Osteocyte (in vitro differentiated cells): ENCODE results near the gene FHIT. TPM values are rescaled to one million over a fixed set of nuclear protein-coding genes. Genes with fewer than 3 reads are reported as not detected.
"Not testable (repeated sequence)": the region's sequence is repeated elsewhere in the genome, so short reads cannot be mapped to it uniquely, and the experiment has no call there.

Experiments
- DNase-seq: peaks from one replicate; pipeline ENCODE4 v3.0.0; 2021; ENCODE audit warnings: mixed read lengths; ENCODE audit not compliant: unreplicated experiment; ENCODE audit errors: extremely low spot score
- H3K27ac Mint-ChIP-seq: one replicate; pipeline ENCODE4 v1.8.0; 2021; ENCODE audit warnings: mild to moderate bottlenecking, mixed read lengths; ENCODE audit not compliant: unreplicated experiment
- H3K27me3 Mint-ChIP-seq: one replicate; pipeline ENCODE4 v1.8.0; 2021; ENCODE audit warnings: mixed read lengths; ENCODE audit not compliant: unreplicated experiment
- H3K36me3 Mint-ChIP-seq: one replicate; pipeline ENCODE4 v1.8.0; 2021; ENCODE audit warnings: mixed read lengths; ENCODE audit not compliant: unreplicated experiment
- H3K4me1 Mint-ChIP-seq: one replicate; pipeline ENCODE4 v1.8.0; 2021; ENCODE audit warnings: mixed read lengths; ENCODE audit not compliant: unreplicated experiment
- H3K4me3 Mint-ChIP-seq: one replicate; pipeline ENCODE4 v1.8.0; 2021; ENCODE audit warnings: mild to moderate bottlenecking, moderate library complexity, mixed read lengths; ENCODE audit not compliant: unreplicated experiment
- H3K9me3 Mint-ChIP-seq: one replicate; pipeline ENCODE4 v1.8.0; 2021; ENCODE audit warnings: mixed read lengths; ENCODE audit not compliant: unreplicated experiment
- total RNA-seq: library from RNA; stranded (reverse); gene quantifications from 2 replicates; pipeline ENCODE4 v1.2.1, GENCODE V29; 2021
- TF ChIP-seq, protein P1 (sequence below): fragments of 200-600 bp; sonication (generic); IDR thresholded peaks from 2 replicates; pipeline ENCODE4 v1.5.0; 2021; ENCODE audit warnings: antibody characterized with exemption, mild to moderate bottlenecking, moderate library complexity

Gene FHIT
- total RNA-seq, 1 donor from 2014 or later, result 2.3 TPM

DNA sequence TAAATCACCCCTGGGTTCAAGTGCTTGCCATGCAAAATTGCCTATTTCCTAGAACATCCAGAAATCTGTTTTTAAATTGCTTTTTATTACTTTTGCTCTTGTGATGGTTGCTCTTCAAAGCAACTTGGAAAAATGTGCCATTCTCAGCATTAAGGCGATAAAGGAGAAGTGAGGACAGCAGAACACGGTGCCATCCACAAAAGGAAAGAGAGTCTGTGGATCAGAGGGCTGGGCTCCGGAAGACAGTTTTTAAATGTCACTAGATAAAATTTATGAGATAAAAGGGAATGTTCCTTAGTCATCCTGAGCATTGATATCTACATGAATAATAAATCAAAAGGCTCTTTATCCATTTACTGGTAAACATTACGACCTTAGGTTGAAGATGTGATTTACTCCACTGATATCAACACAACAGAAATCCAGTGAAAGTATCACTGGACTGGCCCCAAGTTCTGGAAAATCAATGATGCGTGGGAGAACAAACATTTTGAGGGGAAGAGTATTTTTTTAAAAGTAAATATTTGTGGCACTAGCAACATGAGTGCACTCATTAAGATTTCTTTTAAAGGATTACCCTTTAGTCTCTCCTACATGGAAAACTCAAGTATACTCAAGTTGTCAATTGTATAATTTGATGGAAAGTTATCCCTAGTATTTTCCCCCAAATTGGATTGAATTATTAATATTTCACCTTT lies 554.7 kb downstream of the FHIT start:
- TF ChIP-seq, protein P1, sequence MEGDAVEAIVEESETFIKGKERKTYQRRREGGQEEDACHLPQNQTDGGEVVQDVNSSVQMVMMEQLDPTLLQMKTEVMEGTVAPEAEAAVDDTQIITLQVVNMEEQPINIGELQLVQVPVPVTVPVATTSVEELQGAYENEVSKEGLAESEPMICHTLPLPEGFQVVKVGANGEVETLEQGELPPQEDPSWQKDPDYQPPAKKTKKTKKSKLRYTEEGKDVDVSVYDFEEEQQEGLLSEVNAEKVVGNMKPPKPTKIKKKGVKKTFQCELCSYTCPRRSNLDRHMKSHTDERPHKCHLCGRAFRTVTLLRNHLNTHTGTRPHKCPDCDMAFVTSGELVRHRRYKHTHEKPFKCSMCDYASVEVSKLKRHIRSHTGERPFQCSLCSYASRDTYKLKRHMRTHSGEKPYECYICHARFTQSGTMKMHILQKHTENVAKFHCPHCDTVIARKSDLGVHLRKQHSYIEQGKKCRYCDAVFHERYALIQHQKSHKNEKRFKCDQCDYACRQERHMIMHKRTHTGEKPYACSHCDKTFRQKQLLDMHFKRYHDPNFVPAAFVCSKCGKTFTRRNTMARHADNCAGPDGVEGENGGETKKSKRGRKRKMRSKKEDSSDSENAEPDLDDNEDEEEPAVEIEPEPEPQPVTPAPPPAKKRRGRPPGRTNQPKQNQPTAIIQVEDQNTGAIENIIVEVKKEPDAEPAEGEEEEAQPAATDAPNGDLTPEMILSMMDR, result no peak

DNA sequence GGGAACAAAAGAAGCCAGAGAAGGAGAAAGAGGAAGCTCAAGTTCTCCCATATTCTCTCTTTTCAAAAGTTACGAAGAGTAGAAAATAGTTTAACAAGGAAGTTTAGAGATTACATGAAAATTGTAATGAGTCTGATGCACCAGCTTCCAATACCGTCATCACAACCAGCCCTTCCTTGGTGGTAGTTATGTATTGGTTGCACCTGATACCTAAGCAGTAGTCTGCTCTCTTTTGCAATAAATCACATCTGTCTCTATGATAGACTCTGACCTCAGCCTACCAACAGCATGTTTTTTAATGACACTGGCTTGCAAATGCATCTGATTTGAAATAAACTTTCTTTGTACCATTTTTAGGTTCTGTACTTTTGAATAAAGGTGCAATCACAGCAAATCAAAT lies 575.8 kb downstream of the FHIT start:
- H3K36me3 Mint-ChIP-seq, result peaks cover 6% of the 10 kb centered on the region
- H3K27me3 Mint-ChIP-seq, result no peaks in the 10 kb centered on the region
- H3K27ac Mint-ChIP-seq, result no peak overlapping the region
- no peak for DNase-seq
- TF ChIP-seq, protein P1, result no peak
- no peak overlapping the region for H3K4me3 Mint-ChIP-seq
- H3K4me1 Mint-ChIP-seq, result peaks cover 9% of the 10 kb centered on the region
- H3K9me3 Mint-ChIP-seq, result peaks cover 14% of the 10 kb centered on the region

More for the DNA sequence above, 554.7 kb downstream of the FHIT start:
- Mint-ChIP-seq H3K27me3 (peaks cover 4% of the 10 kb centered on the region), H3K4me1 (peaks cover 2% of the 10 kb centered on the region), H3K27ac (no peak overlapping the region), H3K4me3 (no peak overlapping the region), H3K36me3 (no peaks in the 10 kb centered on the region), H3K9me3 (peaks cover 8% of the 10 kb centered on the region)
- DNase-seq, result no peak

DNA sequence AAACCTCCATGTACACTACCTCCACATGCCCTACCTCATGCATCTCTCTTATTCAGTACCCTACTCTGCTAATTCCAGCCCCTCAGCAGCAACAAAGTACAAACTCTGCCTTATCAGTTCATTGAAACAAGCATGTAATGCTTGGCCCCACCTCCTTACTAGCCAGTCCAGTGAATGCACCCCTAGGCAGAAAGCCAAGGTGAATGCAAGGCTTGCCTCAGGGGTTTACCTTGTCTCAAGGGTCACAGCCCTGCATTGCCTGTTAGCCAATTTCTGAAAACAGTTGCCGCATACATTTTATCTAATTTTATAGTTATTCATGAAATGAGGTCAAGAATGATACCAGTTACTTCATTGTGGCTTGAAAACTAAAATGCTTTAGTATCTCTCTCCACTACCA lies 576.4 kb downstream of the FHIT start:
- Mint-ChIP-seq H3K27me3 (no peaks in the 10 kb centered on the region), H3K27ac (no peak overlapping the region), H3K9me3 (peaks cover 14% of the 10 kb centered on the region), H3K36me3 (peaks cover 6% of the 10 kb centered on the region), H3K4me3 (no peak overlapping the region), H3K4me1 (peaks cover 14% of the 10 kb centered on the region)
- TF ChIP-seq, protein P1, result no peak
- DNase-seq, result no peak

DNA sequence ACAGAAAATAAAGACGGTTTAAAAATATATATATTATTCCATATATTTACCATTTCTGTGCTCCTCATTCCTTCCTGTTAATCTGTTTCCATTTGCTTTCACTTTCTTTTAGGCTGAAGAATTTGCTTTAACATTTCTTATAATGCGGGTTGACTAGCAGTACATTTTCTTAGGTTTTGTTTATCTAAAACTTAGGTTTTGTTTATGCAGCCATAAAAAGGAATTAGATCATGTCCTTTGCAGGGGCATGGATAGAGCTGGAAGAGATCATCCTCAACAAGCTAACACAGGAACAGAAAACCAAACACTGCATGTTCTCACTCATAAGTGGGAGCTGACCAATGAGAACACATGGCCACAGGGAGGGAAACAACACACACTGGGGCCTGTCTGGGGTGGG lies 578.1 kb downstream of the FHIT start:
- Mint-ChIP-seq H3K4me3 (peak overlapping the region; percentile 18), H3K27me3 (no peaks in the 10 kb centered on the region), H3K4me1 (peaks cover 26% of the 10 kb centered on the region), H3K27ac (peak overlapping the region; percentile 61), H3K36me3 (peaks cover 6% of the 10 kb centered on the region), H3K9me3 (peaks cover 22% of the 10 kb centered on the region)
- DNase-seq, result no peak
- TF ChIP-seq, protein P1, result no peak

DNA sequence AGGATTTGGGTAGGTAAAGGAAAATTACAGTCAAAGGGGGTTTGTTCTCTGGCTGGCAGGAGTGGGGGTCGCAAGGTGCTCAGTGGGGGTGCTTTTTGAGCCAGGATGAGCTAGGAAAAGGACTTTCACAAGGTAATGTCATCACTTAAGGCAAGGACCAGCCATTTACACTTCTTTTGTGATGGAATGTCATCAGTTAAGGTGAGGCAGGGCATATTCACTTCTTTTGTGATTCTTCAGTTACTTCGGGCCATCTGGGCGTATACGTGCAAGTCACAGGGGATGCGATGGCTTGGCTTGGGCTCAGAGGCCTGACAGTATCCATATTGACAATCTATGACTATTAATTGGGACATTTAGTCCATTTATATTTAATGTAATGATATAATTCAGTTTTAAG lies 578.9 kb downstream of the FHIT start:
- not testable (repeated sequence) for H3K27me3 Mint-ChIP-seq, H3K36me3 Mint-ChIP-seq, H3K27ac Mint-ChIP-seq, DNase-seq, H3K4me3 Mint-ChIP-seq
- H3K4me1 Mint-ChIP-seq, result peaks cover 26% of the 10 kb centered on the region
- peaks cover 22% of the 10 kb centered on the region for H3K9me3 Mint-ChIP-seq
